AG10803 (cell line): Measurements from ENCODE around the gene EXT2.

Source experiments
- DNase-seq: peaks from one replicate; pipeline ENCODE4 v3.0.0; 2010; ENCODE audit warnings: low read depth
- H3K4me3 ChIP-seq: 2 replicates; pipeline ENCODE4 v1.5.1; 2011; ENCODE audit warnings: mild to moderate bottlenecking, low read length, control low read depth
- CTCF ChIP-seq: conservative IDR thresholded peaks from 2 replicates; pipeline ENCODE4 v1.5.1; 2011; ENCODE audit warnings: mild to moderate bottlenecking, low read length, control low read depth, inconsistent platforms

EXT2 gene

DNA sequence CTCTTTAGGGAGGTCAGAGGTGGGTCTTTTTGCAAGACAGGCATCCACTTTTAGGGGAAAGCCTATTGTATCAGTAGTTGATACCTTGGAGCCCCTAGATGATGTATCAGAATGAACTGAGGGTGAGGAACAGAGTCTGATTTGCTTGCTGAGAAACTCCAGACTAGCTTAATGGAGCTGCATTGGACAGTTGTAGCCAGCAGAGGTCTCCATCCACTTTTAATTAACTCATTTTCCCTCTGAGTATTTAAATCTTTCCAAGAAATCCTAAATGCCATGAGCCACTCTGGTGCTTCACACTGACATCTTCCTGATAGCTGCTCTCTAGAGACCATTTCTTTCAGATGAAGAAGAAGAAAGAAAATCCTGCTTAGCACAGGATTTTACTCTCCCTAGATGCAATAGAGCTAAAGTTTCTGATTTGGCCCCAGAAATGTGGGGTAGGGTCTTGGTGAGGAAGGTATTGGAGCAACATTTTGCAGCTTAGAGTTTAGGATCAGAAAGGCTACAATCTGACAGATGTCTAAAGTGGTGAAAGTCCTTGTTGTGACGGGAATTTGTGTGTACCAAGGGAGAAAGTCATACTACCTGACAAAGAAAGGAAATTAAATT, 38.0 kb downstream of the EXT2 start:
- peak; percentile 52 for DNase-seq
- no peak overlapping the region for H3K4me3 ChIP-seq
- TF ChIP-seq CTCF, result peak; percentile 79

GRCh38 chr11:44134625-44135024, 39.1 kb downstream of the EXT2 start:
- no peak overlapping the region for H3K4me3 ChIP-seq
- TF ChIP-seq CTCF, result no peak
- DNase-seq, result no peak

DNA sequence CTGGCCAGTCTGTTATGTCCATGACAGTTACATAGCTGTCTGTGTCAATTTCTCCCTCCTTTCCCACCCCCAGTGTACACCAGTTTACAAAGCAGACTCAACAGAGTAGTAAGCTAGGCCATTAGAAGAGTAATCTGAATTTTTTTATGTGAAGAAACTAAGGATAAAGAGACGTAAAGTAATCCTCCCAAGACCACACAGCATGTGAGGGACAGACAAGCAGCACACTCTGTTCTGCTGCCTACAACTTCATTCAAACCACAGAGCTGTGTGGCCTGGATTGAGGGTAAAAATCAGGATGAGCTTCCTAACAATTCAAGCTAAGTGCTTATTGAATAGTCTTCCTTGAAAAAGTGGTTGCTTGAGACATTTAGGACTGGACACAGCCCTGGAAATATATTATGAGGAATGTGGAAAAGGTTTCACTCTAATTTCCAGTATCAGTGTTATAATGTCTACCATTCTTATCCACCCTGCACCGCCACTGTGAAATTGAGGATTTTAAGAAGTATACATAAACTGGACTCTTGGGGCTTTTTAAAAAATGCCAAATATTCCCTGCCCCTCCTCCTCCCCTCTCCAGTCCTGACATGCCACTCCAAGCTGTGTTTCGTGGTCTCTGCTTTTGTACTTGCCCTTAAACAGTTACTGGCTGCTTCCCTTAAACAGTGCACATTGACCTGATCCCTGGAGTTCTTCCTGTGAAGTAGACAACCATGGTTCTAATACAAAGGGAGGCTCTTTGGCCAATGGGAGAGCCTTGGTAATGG, 40.9 kb downstream of the EXT2 start:
- no peak for TF ChIP-seq CTCF
- DNase-seq, result peak; percentile 36
- H3K4me3 ChIP-seq, result no peak overlapping the region

- no peak overlapping the region for H3K4me3 ChIP-seq
- DNase-seq, result no peak
- TF ChIP-seq CTCF, result no peak
Measured at GRCh38 chr11:44137057-44137456, 41.6 kb downstream of the EXT2 start.

- TF ChIP-seq CTCF, result no peak
- no peak overlapping the region for H3K4me3 ChIP-seq
Measured at GRCh38 chr11:44138286-44138685, 42.8 kb downstream of the EXT2 start.

GRCh38 chr11:44138980-44139379, 43.5 kb downstream of the EXT2 start:
- no peak for TF ChIP-seq CTCF
- no peak for DNase-seq
- no peak overlapping the region for H3K4me3 ChIP-seq

More at GRCh38 chr11:44138286-44138685, 42.8 kb downstream of the EXT2 start:
- no peak for DNase-seq
